NCI-H1930 (cell line): ENCODE data around the gene DPPA3.
"Not testable (repeated sequence)": the region's sequence is repeated elsewhere in the genome, so short reads cannot be mapped to it uniquely, and the experiment has no call there.

Experiments
- DNase-seq, 2 experiments: peaks; one replicate each; lab custom pipeline; 2025; lab: John Stamatoyannopoulos, UW

Gene DPPA3

DNA sequence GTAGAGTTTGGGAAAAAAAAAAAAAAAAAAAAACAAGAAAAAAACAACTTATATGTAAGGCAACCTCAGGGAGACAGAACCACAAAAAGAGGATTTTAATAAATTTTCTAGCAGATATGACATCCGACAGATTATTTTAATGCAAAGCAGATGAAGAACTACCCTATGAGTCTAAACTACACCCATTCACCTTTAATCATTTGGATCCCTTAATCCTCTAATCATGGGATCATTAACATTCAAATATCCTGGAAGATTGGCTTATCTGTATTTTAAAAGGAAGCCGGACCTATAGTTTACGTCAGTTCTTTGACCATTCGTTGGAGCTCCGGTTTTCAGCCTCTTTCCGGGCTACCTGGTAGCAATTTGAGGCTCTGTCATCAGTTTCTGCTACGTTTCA is at the start of gene DPPA3:
Gene DPPA3 (plus strand): TSS at position 301 of the 400 bp plus-strand sequence. CDS start 138 bp downstream, outside the sequence.
- DNase-seq, result no peak

DNA sequence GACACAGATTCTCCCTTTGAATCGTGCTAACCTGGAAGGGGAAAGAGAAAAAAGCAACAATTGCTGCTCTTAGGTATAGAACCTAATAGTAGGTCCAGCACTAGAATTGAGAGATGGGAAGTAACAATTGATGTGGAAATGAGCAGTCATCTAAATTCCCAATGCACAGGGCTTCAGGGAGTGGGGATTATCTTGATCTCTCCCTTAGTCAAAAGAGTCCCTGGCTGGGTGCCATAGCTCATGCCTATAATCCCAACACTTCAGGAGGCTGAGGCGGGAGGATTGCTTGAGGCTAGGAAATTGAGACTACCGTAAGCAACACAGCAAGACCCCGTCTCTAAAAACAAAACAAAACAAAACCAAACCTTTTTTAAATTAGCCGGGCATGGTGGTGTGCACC is 49.5 kb upstream of the DPPA3 start:
- DNase-seq, result no peak

DNA sequence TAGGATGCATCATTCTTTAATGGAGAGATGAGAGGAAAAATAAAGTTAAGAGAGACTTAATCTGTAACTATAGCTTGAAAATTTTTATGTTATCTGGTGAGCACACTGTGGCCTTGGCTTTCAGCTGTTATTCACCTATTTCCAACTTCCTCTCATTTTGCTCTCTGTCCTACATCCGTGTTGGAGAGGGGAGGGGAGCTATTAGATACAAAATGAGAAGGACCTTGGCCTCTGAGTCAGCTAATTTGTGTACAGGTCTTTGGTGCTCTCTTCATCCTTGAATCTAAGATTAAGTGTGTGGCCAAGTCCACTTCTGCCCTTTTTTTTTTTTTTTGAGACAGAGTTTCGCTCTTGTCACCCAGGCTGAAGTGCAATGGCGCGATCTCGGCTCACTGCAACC is 44.6 kb upstream of the DPPA3 start:
- no peak for DNase-seq

DNA sequence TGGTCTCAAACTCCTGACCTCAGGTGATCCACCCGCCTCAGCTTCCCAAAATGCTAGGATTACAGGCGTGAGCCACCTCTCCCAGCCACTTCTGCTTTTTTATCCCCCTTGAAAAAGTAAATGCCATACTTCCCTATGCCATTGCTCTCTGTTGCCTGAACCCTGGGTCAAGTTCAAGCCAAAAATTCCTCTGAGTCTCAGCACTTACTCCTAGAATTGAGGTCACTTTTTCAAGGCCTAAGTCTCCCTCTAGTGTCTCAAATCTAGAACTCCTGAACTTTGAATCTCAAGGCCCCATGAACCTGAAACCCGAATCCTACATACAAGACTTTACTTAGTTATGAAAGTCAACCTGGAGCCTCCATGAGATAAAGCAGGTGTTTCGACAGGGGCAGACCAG is 44.1 kb upstream of the DPPA3 start:
- DNase-seq, result no peak

DNA sequence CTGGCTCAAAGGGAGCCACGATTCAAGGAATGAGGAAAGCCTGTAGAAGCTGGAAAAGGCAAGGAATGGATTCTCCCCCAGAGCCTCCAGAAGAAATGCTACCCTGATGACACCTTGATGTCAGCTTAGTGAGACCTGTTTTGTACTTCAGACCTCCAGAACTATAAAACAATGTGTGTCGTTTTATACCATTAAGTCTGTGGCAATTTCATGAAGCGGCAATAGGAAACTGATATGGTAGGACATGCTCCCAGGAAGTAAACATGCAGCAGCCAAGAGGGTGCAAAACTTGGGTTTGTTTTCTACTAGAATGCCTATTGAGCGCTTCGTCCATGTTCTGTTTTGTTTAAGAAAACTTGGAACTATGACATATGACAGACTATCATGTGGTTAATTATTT is 43.1 kb upstream of the DPPA3 start:
- DNase-seq, result no peak

DNA sequence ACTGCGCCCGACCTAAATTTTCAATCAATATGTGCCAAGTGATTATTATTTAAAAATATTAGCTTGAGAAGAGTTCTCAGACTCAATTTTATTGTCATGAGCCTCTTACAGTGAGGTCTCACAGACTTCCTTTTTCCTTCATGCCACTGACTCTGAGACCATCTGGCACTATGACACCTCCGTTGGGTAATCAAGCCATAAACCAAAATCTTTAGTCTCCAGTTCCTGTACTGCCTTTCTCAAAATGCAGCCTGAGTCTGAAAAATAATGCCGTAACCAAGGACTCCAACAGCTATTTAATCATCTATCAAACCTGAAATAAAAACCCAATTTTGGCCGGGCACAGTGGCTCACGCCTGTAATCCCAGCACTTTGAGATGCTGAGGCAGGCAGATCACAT is 35.8 kb upstream of the DPPA3 start:
- not testable (repeated sequence) for DNase-seq

DNA sequence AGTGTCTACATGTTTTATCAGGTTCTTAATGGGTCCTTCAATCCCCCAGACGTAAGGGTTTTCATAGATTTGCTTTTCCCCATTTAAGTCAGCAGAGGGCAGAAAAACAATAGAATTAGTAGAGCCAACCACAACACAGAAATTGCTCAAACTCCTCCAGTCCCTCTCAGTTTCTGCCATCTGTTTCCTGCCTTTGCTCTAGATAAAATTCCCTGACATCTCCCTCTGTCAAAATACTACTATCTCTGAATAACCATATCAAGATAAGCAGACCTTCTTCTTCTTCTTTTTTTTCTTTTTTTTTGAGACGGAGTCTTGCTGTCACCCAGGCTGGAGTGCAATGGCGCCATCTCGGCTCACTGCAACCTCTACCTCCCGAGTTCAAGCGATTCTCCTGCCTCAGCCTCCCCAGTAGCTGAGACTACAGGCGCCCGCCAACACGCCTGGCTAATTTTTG is 33.8 kb upstream of the DPPA3 start:
- peak in 1 of 2 experiments; percentile 43 for DNase-seq

DNA sequence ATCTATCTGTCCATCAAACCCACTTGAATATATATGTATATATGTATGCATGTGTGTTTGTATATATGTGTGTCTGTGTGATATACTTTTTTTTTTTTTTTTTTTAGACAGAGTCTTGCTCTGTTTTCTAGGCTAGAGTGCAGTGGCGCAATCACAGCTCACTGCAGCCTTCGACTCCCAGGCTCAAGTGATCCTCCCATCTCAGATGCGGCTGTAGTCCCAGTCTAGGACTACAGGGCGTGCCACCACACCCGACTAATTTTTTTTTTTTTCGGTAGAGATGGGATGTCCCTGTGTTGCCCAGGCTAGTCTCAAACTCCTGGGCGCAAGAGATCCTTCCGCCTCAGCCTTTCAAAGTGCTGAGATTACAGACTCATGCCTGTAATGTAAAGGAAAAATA is 32.5 kb upstream of the DPPA3 start:
- DNase-seq, result no peak

DNA sequence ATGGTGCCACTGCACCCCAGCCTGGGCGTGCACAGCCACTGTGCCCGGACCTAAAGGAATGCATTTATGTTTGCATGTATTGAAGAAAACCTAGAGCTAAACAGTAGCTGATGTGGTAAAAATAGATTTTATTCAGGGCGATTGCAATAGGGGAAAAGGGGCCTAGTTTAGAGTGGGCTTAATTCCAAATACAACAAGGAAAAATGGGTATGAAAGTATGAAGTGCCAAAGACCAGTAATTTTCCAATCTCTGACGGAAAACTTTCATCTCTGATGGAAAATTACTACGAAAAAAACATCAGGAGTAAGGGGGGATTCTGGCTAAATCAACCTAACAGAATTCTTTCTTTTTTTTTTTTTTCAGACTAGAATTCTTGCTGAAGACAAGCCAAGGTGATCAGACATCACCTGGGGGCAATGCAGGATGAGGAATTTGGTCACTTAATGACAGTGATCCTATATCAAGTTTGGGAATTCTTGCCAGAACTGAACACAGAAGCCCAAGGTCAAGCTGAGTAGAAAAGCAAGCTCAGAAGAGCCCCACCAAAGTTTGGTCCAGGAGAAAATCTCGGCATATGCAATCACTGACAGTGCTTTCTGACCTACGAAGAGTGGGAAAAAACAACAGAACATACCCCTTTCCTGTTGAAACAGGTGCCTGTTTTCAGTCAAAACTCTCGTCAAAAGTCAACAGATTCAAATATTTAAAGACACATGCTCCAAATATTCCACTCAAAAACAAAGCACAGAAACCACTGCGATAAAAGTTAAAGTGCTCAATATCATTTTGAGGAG is 31.8 kb upstream of the DPPA3 start:
- DNase-seq, result no peak

DNA sequence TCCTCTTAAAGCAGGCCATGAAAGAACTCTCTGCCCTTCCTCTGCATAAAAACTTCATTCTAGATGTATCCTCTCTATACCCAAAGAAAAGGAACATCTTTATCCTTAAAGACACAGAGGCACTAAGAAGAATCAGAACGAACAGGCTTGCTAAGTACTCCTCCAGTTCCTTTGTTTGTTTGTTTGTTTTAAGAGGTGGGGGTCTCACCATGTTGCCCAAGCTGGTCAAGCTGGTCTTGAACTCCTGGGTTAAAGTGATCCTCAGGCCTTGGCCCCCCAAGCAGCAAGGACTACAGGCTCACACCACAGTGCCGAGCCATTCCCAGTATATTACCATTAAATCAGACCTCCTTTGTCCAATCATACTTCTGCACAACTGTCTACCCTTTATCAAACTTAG is 29.7 kb upstream of the DPPA3 start:
- no peak for DNase-seq

DNA sequence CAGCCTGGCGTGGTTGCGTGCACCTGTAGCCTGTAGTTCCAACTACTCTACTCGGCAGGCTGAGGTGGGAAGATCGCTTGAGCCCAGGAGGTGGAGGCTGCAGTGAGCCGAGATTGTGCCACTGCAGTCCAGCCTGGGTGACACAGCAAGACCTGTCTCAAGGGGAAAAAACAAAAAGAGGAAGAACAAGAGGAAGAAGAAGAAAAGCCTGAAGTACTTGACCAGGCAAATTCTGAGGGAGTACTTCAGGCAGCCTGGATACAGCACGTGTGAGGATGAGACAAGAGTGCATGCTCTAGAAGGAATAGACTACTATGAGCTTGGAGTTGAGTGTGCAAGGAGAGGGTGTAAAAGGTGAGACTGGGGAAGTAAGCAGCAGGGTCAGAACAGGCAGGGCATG is 17.4 kb upstream of the DPPA3 start:
- no peak for DNase-seq

DNA sequence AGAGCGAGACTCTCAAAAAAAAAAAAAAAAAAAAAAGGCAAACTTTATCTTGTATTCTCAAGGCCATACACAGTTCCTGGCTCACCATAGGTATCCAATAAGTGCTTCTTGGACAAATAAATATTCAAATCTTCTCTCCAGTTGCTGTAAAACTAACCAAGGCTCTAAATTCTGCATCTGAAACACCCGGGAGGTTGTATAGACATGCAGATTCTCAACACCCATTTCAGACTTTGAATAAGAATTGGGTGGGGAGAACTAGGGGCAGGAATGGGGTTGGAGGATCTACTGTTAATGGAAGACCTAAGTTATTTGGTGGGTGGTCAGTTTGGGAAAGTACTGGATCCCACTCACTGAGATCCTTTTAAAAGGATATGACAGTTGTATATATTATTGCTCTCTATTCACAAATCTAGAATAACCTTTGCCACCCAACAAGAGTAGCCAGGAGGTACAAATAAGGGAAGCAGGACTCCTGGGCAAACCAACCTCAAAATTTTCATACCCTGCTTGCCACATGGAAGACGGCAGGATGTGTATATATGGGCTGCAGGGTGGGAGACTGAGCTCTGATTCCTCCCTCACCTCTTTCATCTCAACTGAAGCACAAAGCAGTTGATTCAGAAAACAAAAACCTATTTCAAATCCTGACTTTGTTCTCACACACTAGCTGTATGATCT is 16.5 kb upstream of the DPPA3 start:
- DNase-seq, result no peak

DNA sequence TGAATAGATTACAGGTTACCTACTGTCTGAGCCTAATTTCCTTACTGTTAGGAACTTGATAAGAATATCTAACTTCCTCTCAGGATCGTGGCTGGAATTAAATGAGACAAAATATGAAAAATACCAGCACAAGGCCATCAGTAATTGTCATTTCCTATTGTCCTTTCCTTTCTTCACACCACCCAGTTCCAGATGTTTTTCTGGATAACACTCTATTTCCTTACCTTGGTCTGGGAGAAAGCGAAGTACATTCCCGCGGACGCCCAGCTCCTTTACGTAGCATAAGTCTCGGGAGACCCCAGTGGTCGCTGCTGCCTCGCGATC is 16.0 kb upstream of the DPPA3 start:
- DNase-seq, result no peak

DNA sequence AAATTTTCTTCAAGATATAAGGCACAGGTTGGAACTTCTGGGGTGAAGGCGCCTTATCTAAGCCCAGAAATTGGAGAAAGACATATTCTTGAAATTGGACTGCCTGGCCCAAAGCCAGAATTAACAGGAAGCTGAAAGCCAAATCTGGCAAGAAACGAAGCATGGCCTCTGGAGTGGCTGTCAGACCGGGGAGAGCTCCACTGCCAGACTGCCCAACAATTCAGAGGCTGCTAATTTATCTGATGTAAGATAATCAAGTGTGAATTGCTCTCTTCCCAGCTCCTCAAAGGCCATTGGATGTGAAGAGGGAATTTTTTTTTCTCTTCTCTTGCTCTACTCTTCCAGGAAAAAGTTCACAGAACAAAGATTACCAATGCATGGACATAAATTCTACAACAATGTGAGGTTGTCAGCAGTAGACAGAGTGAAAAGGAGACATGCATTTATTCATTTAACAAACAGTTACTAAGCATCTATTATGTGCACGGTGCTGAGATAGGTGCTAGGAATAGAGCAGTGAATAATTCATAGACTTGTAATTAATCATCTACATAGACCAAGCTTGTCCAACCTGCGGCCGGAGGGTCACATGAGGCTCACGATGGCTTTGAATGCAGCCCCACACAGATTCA is 15.6 kb upstream of the DPPA3 start, which contains the start of gene GDF3:
Gene GDF3 (minus strand): TSS at position 210 of the 632 bp plus-strand sequence. CDS start 47 bp downstream, at position 163.
- DNase-seq, result no peak

DNA sequence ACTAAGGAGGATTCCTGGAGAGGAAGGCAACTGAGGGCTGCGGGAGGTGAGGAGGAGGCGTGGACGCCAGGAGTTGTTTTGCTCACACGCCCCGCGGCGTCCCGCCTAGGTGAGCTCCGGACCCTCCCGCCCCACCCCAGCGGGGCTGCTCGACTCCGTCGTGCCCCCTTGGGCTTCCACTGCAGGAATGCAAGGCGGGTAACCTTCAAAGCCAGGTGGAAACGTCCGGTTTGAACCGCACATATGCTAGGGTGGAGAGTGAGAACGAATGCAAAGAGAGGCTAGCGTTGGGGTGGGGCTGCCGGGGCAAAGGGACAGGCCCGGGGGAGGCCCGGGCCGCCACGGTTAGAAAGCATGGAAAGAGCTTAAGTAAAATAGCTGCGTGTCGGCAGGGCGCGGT is 5.4 kb upstream of the DPPA3 start:
- no peak for DNase-seq

DNA sequence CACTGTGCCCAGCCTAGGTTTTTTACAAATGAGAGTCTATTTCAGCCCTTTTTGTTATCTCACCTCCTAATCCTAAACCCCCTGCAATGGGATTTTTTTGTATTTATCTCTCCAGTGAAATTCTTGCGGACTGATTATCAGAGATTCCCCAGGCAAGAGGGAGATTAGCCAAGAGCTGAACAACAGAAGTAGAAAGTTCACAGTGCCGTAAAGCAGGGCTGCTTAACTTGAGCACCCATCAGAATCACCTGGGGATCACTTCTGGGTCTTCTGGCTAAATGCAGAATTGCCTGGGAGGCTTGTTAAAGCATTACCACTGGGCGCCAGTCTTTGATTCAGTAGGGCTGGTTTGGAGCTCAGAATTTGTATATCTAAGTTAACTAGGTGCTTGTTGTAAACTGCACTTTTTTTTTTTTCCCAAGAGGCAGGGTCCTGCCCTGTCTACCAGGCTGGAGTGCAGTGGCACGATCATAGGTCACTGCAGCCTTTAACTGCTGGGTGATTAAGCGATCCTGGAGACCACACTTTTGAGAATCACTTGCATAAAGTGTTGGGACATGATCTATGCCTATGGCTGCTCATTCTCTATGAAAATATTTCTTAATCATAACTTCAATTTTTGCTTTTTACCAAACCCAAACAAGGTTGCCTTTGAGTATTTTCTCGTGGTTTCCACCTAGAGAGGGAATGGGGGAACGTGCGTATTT is 1.1 kb upstream of the DPPA3 start:
- no peak for DNase-seq

DNA sequence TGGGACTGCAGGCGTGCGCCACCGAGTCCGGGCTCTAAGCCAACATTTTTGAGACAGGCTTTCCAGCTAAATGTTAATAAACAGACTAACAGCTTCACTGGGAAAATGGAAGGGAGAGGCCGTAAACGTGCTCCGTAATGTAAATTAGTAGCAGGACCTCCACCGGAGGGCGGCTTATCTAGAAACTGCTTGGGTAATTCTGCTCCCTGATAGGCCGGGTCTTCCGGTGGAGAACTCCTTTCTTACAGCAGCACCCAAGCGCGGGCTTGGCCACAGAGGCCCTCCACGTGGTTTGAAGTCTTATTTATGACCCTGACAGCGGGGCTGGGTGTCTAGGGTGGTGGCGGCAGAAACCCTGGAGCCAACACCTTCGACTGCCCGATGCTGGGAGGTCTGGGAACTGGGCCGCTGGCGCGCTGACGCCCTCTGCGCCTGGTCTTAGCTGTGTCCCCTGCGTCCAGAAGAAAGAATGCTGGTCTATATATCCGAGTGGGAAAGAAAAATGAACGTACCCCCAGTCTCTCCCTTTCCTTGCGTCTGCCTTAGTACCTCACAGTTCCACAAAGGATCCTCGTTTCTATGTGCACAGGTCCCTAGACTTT is 1.7 kb downstream of the DPPA3 start:
- DNase-seq, result no peak

DNA sequence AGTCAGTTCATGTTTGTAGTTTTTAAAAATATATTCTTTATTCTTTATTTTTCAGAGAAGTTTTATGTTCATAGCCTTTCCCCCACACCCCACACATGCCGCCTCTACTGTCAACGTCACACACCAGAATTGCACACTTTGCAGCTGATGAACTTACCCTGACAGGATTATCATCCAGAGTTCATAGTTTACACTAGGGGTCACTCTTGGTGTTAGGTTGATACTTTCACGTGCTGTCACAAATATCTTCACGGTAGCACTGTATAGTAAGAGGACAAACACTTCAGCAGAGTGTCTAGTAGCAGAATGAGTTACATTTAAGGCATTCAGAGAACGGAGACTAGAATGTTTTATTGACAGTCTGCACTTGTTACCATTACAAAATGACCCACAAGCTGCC is 5.1 kb downstream of the DPPA3 start:
- DNase-seq, result peak in 1 of 2 experiments; percentile 11

DNA sequence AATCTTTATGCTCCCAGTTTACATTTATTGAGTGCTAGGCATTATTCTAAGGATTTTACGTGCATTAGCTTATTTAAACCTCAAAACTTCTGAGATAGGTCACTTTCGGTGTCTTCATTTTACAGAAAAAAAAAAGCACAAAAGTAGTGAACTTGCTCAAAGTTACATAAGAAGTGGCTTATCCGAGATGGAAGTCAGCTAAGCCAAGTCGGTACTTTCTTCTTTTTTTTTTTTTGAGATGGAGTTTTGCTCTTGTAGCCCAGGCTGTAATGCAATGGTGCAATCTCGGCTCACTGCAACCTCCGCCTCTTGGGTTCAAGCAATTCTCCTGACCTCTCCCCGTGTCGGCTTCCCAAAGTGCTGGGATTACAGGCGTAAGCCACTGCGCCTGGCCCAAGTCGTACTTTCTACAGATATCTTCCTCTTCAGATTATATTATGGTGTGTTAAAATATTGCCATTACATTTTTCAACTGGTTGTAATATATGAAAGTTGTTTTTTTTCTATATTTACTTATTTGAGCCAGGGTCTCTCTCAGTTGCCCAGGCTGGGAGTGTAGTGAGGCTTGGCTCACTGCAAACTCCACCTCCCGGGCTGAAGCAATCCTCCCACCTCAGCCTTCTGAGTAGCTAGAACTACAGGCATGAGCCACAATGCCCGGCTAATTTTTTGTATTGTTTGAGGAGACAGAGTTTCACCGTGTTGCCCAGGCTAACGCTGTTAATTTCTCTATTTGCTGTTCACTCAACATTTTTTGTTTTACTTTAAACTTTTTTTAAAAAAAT is 8.9 kb downstream of the DPPA3 start:
- DNase-seq, result no peak

DNA sequence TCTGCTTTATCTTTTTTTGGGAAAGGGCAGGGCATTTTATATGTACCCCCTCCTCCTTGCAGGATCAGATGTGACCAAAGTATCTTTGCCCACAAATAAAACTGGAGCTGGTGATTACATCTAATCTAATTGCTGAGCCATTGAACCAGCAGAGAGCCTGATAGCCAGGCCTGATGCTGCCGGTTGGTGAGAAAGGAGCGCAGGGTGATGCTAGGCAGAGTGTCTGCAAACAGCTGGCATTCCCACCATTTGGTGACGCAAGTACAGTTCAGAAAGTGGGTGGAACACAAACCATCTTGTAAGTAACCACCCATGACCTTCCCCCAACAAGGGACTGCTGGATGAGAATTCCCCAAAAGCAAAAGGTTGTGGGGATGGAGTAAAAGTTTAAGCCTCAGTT is 12.7 kb downstream of the DPPA3 start:
- DNase-seq, result no peak

DNA sequence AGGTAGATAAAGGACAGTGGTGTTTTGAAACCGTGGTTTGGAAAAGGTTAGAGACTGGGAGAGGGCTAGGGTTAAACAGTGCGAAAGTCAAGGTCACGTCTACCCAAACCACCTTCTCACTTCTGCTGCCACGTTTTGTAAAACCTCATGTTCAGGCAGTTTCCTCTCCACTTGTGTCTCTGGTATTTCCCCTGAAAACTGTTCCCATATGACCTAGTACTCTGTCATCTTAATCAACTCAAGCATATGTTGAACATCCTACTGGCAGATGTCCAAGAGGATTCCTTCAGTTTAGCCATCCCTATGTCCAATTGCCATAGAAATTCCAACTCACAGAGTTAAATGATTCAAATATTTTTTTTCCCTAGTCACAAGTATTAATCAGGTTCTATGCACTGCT is 18.5 kb downstream of the DPPA3 start:
- no peak for DNase-seq
